Measurements from ENCODE around the gene PCDH15.

DNA sequence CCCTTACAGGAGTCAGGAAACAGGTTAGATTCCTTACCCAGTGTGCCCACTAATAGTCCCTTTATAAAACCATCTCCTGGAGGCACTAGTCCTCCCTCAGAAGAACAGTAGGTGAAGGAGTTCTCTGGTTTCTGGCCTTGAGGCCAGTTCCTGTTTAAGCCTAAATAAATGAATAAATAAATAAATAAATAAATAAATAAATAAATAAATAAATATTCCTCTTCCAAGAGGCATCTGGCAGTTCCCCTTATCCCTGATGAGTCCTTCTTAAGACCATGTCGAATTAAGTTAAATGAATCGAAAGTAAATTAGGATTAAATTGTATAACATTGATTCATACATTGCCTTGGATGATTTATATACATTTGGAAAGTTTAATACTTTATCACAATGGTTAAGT, 223.3 kb downstream of the PCDH15 start:
- TF ChIP-seq, protein P1, sequence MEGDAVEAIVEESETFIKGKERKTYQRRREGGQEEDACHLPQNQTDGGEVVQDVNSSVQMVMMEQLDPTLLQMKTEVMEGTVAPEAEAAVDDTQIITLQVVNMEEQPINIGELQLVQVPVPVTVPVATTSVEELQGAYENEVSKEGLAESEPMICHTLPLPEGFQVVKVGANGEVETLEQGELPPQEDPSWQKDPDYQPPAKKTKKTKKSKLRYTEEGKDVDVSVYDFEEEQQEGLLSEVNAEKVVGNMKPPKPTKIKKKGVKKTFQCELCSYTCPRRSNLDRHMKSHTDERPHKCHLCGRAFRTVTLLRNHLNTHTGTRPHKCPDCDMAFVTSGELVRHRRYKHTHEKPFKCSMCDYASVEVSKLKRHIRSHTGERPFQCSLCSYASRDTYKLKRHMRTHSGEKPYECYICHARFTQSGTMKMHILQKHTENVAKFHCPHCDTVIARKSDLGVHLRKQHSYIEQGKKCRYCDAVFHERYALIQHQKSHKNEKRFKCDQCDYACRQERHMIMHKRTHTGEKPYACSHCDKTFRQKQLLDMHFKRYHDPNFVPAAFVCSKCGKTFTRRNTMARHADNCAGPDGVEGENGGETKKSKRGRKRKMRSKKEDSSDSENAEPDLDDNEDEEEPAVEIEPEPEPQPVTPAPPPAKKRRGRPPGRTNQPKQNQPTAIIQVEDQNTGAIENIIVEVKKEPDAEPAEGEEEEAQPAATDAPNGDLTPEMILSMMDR (conservative IDR thresholded peaks at IDR 0.05; ENCODE audit: low read length), result no peak
- no peak for TF ChIP-seq EZH2phosphoT487 (IDR thresholded peaks at IDR 0.05; ENCODE audit: borderline replicate concordance, low read depth, low read length)

Data from OCI-LY7 (cell line).